ENCODE data around the gene NDUFAF7. TPM values are rescaled to one million over a fixed set of nuclear protein-coding genes. Genes with fewer than 3 reads are reported as not detected.
"Not testable (repeated sequence)": the region's sequence is repeated elsewhere in the genome, so short reads cannot be mapped to it uniquely, and the experiment has no call there.

NDUFAF7 gene
- total RNA-seq, 4 donors from 2014 or later: 13.7 to 24.0 (median 19.9) TPM

- Histone ChIP-seq H3K4me3 (no peak overlapping the region), H3K27ac (no peak overlapping the region), H3K4me1 (peaks cover 0 to 1% of the 10 kb centered on the region in 2 donors), H3K36me3 (peaks cover 7 to 84% of the 10 kb centered on the region in 2 donors), H3K9me3 (no peaks in the 10 kb centered on the region), H3K27me3 (no peaks in the 10 kb centered on the region)
- intact Hi-C loops (cut with DNase I; ENCODE audit: low total_unique reads): no loop called here
- no peak for TF ChIP-seq CTCF (IDR thresholded peaks at IDR 0.05 in 4 of 5, conservative IDR thresholded peaks at IDR 0.05 in 1 of 5)
- no peak for TF ChIP-seq POLR2A (IDR thresholded peaks at IDR 0.05)
- in situ Hi-C loops (cut with MboI; ENCODE audit: low sequenced_read_pairs in 4 of 4): no loop called here
- no peak for DNase-seq
- ATAC-seq: no peak
These were observed 27.8 kb upstream of the NDUFAF7 start for GRCh38 chr2:37203708-37204107.

- in situ Hi-C loops (cut with MboI; ENCODE audit: low sequenced_read_pairs in 4 of 4); ATAC-seq: not testable (repeated sequence)
These were observed 26.3 kb upstream of the NDUFAF7 start for GRCh38 chr2:37205071-37205661.

GRCh38 chr2:37205689-37206341 is 25.6 kb upstream of the NDUFAF7 start:
- DNase-seq: no peak
- Histone ChIP-seq H3K27me3 (no peaks in the 10 kb centered on the region), H3K27ac (no peak overlapping the region), H3K4me3 (no peak overlapping the region), H3K36me3 (peaks cover 7 to 92% of the 10 kb centered on the region in 2 donors), H3K4me1 (no peaks in the 10 kb centered on the region), H3K9me3 (no peaks in the 10 kb centered on the region)
- TF ChIP-seq CTCF (IDR thresholded peaks at IDR 0.05 in 4 of 5, conservative IDR thresholded peaks at IDR 0.05 in 1 of 5): no peak
- no peak for TF ChIP-seq POLR2A (IDR thresholded peaks at IDR 0.05)
- in situ Hi-C loops (cut with MboI; ENCODE audit: low sequenced_read_pairs in 4 of 4) (no loop called here), intact Hi-C loops (cut with DNase I; ENCODE audit: low total_unique reads) (no loop called here)
- no peak for ATAC-seq

More at GRCh38 chr2:37205071-37205661, 26.3 kb upstream of the NDUFAF7 start:
- H3K27ac ChIP-seq; H3K4me3 ChIP-seq; intact Hi-C loops (cut with DNase I; ENCODE audit: low total_unique reads); DNase-seq; H3K9me3 ChIP-seq; H3K27me3 ChIP-seq; H3K4me1 ChIP-seq: not testable (repeated sequence)
- peaks cover 7 to 92% of the 10 kb centered on the region in 2 donors for H3K36me3 ChIP-seq

GRCh38 chr2:37206760-37207159 is 24.7 kb upstream of the NDUFAF7 start:
- in situ Hi-C loops (cut with MboI; ENCODE audit: low sequenced_read_pairs in 4 of 4); H3K4me3 ChIP-seq; H3K27me3 ChIP-seq; H3K4me1 ChIP-seq; ATAC-seq; H3K27ac ChIP-seq; H3K9me3 ChIP-seq; DNase-seq; intact Hi-C loops (cut with DNase I; ENCODE audit: low total_unique reads): not testable (repeated sequence)
- peaks cover 12 to 92% of the 10 kb centered on the region in 2 donors for H3K36me3 ChIP-seq

GRCh38 chr2:37211212-37211611 is 20.2 kb upstream of the NDUFAF7 start:
- no peaks in the 10 kb centered on the region for H3K9me3 ChIP-seq
- H3K4me1 ChIP-seq: no peaks in the 10 kb centered on the region
- H3K27ac ChIP-seq: no peak overlapping the region
- TF ChIP-seq POLR2A (IDR thresholded peaks at IDR 0.05) (no peak), CTCF (IDR thresholded peaks at IDR 0.05 in 4 of 5, conservative IDR thresholded peaks at IDR 0.05 in 1 of 5) (no peak)
- intact Hi-C loops (cut with DNase I; ENCODE audit: low total_unique reads) (no loop called here), in situ Hi-C loops (cut with MboI; ENCODE audit: low sequenced_read_pairs in 4 of 4) (no loop called here)
- H3K4me3 ChIP-seq: no peak overlapping the region
- ATAC-seq (no peak), DNase-seq (no peak)
- H3K36me3 ChIP-seq: peaks cover 5 to 90% of the 10 kb centered on the region in 2 donors
- H3K27me3 ChIP-seq: no peaks in the 10 kb centered on the region

Measured in gastrocnemius medialis (tissue), 4 donors.